ENCODE results near the gene WBP1.
"Not testable (repeated sequence)": the region's sequence is repeated elsewhere in the genome, so short reads cannot be mapped to it uniquely, and the experiment has no call there.

Gene WBP1

DNA sequence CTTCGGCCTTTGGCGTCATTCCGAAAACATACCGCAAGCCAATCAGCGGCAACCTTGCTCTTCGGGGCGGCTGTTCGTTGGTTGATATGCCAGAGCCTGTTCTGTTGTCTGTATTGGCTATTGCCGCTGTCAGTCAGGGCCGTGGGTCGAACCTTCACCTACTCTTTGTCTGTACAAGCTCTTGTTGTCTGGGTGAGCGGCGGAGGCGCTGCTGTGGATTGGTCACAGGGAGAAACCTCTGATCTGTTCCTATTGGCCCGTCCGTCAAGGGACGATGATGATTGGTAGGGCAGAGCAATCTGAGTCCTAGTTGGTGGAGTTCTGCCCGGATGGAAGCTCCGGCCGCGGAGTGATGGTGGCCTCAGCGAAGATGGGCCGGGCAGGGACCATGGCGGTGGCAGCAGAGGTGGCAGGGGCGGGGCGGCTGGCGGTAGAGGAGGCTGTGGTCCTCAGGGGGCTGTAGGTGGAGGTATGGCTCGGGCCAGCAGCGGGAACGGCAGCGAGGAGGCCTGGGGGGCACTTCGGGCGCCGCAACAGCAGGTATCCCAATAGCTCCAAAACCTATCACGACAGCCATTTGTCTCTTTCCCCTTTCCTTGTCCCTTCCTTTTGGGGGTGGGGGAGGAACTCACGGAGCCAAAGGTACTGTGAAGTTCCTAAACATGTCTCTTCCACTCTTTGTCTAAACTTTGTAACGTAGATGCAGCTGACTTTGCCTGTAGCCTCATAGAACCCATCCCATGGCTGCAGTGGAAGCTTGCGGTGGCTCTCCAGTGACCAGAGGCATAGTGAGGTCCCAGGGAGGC lies at the start of gene WBP1:
Gene WBP1, plus strand, starts transcription at position 307 of the 806 bp plus-strand sequence. Its CDS starts 165 bp downstream, at position 472.
- DNase-seq (ENCODE audit: low read depth): peak; percentile 97

DNA sequence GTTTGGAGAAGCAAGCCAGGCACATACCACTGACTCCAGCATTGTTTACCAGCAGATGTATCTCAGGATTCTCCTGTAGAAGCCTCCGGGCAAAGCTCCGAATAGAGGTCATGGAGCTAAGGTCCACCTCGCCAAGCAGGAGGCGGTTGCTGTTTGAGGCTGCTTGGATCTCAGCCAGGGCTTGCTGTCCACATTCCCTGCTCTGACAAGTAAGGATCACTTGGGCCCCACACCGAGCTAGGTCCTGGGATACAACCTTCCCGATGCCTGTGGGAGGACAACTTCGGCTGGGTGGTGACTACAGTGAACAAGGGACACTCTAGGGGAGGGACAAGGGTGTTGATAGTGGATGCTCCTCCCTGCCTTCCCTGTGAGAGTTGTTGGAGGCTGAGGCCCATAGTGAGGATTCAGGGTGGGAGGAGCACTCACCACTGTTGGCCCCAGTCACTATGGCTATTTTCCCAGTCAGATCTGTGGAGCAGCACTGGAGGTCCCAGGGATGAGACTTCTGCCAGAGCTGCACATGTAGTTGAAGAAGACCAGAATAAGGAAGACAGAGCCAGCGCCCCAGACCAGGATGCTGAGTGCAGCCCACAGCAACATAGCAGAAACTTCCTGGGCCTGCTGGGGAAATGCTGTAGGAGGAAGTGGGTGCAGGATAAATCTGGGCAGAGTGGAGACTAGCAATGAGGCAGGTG lies 45.1 kb upstream of the WBP1 start:
- no peak for DNase-seq (ENCODE audit: low read depth)

DNA sequence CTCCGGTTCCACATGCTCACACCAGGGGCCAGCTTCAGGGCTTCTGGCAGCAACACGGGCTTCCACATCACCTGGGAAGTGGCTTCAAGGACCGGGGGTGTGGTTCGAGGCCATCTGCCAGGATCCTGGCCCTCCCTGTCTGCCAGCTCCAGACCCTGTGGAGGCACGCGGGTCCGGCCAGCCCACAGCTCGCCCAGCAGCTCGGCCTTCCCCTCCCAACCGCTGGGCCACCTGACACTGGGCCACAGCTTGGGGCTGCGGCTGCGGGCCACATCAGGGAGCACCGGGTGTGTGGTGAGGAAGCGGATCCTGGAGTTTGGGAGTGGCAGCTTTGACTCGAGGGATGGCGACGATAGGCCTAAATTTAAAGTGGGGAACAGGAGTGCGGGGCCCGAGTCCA lies 43.8 kb upstream of the WBP1 start:
- no peak for DNase-seq (ENCODE audit: low read depth)

DNA sequence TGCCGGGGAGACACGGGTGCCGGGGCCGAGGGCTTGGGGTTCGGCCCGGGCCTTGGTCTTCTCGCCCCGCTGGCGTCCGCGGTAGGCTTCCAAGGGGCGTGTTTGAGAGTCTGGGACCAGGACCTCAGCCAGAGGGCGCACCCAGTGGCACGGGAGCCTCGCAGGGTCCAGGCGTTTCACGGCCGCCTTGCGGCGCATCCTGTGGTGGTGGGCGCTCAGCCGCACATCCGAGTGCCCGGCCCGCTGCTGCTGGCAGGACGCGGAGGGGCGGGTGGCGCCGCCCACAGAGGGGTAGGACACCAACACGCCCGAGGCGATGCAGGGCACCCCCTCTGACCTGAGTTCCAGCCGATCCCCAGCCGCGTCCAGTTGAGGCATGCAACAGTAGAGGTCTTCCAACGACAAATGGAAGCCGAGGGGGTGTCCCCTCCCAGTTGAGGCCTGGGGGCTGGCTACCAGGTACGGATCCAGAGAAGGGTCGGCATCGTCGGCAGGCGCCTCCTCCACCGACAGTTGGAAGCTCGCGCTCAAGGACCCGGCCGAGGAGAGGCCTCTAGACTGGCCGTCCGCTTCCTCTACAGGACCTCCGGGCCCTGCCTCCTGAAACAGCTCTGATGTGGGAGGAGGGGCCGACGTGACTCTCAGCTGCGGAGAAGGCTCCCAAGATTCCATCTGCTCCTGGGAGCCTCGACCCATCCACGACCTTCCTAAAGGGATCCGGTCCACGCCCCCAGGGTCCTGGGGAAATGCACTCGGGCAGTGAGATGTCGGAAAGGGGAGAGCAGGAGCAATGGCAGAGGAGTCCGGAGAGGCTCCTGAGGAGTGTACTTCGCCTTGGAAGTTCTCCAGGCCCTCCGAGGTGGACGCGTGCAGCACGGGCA lies 43.1 kb upstream of the WBP1 start:
- no peak for DNase-seq (ENCODE audit: low read depth)

DNA sequence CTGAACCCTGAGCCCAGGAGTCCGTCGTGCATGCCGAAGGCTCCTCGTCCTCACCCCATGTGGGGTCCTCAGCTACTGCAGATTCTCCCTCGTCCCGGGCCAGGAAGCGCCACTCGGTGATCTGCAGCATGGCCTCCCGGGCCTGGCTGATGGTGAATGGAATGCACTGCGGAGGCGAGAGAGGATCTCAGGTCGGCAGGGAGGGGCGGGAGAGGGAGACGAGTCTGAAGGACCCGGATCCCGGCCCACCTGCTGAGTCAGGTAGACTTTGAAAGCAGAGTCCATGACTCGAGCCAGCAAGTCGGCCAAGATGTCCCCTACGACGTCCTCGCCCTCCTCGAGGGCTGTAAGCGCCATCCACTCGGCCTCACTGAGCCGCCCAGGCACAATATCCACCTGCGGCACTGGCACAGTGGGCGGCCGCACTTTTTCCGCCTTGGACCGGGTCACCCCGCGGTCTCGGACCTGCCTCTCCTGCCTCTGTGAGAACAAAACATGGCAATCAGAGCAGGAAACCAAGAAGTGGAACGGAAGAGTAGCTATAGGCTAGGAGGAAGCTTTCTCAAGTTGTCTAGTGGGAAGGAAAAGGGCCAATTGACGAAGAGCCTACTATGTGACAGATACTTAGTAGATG lies 42.4 kb upstream of the WBP1 start:
- DNase-seq (ENCODE audit: low read depth): no peak

DNA sequence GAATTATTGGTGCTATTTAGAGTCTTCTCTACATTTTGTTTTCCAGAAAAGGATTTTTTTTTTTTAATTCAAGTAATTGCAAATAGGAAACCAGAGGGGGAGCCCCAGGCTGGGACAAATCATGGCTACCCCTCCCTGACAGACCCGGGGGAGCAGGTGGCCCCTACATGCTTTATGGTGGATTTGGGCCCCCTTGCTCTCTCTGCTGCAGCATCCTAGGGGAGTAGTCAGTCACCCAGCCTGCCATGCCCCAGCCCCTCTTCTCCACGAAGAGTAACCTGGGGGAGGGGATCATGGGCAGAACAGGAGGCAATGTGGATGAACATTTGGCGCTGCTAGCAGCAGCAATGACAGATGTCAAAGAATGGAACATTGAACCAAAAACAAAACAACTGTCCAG lies 41.5 kb upstream of the WBP1 start:
- DNase-seq (ENCODE audit: low read depth): no peak

DNA sequence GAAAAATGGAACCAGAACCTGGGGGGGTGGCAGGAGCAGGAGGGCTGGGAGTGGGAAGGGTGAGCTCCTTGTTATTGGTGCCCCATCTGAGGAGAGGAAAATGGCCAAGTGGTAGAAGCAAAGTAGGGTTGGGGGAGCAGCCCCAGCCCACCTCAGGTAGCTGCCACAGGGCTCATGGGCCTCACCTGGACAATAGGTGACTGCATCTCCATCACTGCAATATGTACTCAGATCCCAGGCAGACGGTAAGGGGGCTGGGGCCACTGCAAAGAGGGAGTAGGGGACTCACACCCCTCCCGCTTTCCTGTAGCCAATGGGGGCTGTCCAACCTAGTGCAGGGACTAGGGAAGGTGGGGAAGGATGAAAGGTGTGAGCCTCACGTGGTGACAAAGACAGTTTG lies 41.0 kb upstream of the WBP1 start:
- no peak for DNase-seq (ENCODE audit: low read depth)

DNA sequence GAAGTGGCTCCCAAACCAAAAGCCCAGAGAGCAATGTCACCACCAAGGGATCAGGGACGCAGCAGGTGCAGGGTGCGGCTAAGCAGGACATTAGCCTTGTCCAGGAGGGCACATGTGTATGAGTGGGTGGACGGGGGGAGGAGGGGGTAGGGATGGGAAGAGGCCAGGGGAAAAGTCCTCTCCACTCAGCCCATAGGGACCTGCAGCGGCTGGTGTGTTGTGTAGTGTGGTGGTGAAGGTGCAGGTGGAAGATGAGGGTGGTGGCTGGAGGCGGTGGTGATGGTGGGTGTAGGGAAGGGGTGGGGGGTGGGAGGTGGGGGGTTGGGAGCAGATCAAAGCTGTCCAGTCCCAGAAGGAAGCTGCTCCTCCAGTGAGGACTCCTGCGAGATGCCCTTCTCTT lies 40.5 kb upstream of the WBP1 start:
- DNase-seq (ENCODE audit: low read depth): no peak

DNA sequence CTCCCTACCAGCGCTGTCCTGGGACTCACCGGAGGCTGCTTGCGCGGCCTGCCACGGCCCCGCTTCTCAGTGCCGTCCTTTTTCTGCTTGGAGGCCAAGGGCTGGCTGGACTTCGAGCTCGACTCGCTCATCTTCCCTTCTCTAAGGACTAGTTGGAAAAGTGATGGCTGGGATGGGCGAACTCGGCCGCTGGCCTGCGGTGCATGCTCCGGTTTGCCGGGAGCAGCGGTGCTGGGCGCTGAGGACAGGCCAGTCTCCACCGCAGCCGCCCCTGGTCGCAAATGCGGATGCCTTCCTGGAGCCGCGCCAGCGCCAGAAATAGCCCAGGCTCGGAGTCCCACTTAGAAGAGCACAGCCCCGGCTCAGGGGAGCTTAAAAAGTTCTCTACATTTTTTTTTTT lies 39.9 kb upstream of the WBP1 start:
- DNase-seq (ENCODE audit: low read depth): no peak

DNA sequence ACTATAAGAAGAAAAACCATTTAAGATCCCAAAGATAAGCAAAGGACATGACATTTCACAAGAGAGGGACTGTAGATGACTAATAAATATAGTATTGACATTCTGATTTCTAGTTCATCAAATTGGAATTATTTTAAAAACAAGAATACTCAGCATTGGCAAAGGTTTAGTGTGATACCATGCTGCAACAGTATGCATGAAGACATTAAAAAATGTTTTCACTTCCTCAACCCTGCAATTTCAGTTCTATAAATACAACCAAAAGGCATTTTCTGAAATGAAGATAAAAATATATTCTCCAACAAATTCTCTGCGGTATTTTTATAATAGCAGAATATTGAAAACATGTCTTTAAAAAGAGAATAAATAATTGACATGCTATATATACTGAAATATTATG lies 38.9 kb upstream of the WBP1 start:
- DNase-seq (ENCODE audit: low read depth): no peak

DNA sequence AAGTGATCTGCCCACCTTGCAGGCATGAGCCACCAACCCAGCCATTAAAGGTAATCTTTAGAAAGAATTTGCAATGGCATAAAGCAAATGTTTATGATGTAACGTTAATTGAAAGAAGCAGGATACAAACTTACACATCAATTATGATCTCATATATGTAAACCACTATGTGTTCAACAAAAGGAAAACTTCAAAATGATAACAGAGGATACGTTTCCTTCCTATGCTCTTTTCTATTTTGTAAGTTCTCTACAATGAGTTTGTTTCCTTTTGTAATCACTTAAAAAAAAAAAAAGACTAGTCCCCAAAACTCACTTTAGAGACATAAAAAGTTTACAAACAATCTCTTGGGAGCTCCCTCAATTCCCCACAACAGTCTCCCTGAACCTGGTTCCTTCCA lies 38.2 kb upstream of the WBP1 start:
- no peak for DNase-seq (ENCODE audit: low read depth)

DNA sequence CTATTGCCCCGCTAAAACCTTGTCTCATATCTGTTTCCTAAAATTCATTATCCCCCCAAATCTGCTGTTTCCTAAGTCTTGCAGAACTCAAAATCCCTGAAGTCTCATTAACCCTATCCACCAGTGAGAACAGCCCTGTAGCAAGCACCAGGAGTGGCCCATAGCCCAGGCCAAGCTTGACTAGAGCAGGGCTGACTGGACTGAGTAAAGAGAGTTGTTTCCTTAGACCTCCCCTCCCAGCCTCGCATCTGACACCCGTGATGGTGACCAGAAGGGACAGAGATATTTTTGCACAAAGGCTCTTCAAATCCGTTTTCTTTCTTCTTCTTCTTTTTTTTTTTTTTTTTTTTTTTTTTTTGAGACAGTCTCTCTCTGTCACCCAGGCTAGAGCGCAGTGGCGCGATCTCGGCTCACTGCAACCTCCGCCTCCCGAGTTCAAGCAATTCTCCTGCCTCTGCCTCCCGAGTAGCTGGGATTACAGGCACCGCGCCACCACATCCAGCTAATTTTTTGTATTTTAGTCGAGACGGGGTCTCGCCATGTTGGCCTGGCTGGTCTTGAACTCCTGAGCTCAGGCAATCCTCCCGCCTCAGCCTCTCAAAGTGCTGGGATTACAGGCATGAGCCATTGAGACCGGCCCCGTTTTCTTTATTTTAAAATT lies 37.7 kb upstream of the WBP1 start:
- not testable (repeated sequence) for DNase-seq (ENCODE audit: low read depth)

DNA sequence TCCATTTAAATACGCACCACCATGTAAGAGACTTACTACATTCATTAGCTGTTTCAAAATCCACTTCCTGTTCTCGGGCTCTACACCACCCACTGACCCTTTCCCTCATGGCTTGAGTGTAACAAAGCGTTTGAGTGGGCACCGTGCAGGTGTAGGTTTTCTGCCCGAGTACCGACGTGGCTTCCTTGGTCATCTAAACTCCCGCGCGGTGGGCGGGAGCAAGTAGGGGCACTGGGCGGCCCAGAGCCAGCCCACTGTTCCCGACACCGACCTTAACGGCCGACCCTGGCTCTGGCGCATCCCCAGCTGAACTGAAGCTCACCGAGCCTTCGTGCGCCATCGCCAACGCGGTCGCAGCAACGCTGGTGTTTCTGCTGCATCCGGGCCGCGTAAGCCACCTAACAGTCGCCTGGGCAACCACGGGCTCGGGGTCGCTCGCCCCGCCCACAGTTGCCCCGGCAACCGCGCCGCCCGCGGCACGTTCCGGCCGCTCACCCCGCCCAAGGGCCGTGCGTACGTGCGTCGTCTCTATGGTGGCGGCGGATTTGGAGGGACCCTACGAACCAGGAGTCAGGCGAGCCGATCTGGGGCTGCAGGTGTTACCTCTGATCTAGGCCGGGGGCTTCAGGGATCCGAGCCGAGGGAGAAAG lies 36.9 kb upstream of the WBP1 start, which contains the start of the genes C2orf81 and WDR54:
Gene C2orf81, minus strand, starts transcription at position 399 of the 650 bp plus-strand sequence. Its CDS starts 59 bp downstream, at position 340.
Gene WDR54, plus strand, starts transcription at position 510 of the 650 bp plus-strand sequence. CDS start 424 bp downstream, outside the sequence.
- DNase-seq (ENCODE audit: low read depth): peak; percentile 77

DNA sequence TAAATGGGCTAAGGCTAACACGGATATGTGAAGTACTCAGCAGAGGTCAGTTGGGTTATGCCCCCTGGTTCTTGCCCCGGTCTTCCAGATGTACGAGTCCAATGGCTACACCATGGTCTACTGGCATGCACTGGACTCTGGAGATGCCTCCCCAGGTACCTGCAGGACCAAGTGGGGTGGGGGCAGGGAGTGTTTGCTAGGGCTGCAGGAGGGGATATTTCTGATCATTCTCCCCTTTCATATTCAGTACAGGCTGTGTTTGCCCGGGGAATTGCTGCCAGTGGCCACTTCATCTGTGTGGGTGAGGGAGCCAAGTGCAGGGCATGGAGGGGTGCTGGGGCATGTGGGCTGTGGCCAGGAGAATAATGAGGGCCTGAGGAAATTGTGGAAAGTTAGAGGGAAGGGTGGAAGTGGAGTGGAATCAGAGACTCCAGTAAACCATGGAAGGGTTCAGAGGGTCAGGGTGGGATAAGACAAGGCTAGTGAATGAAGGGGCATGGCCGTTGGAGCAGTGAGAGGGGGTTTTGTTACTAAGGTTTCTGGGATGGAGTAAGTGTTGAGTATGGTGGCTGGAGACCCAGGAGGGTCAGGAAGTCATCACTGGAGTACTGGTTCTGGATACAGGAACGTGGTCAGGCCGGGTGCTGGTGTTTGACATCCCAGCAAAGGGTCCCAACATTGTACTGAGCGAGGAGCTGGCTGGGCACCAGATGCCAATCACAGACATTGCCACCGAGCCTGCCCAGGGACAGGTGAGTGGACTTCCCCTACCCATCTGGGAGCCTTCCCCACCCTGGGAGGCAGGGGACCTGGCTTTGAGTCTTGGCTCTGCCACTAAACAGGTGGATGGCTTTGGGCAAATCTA lies 34.8 kb upstream of the WBP1 start:
- no peak for DNase-seq (ENCODE audit: low read depth)

DNA sequence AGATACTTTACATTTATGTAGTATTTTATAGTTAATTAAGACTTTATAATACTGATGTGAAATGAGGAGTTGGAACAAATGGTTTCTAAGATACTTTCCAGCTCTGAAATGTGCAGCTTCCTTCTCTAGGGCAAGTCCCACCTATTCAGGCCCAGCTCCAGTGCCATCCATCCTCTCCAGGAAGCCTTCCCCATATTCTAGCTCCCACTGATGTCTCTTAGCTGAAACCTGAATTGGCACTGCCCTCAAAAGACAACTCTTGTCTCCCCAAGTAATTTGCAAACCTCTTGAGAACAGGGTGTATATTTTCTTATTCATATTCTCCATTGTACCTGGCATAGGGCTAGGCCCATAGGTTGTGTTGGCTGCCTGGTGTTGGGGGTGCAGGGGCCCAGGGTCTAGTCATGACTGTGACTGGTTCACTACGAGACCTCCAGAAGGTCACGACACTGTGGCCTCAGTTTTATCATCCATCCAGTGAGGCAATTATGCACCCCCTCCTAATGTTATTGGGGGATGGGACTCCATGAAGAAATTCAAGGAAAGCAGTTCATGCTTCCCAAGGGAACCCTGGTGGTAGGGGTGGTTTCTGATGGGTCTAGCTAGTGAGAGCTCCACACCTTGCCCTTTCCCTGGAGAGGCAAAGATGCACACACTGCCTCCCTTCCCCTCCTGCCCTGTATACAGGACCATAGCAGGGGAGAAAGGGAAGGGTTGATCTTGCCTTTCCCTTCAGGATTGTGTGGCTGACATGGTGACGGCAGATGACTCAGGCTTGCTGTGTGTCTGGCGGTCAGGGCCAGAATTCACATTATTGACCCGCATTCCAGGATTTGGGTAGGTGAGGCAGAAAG lies 33.9 kb upstream of the WBP1 start:
- DNase-seq (ENCODE audit: low read depth): no peak

DNA sequence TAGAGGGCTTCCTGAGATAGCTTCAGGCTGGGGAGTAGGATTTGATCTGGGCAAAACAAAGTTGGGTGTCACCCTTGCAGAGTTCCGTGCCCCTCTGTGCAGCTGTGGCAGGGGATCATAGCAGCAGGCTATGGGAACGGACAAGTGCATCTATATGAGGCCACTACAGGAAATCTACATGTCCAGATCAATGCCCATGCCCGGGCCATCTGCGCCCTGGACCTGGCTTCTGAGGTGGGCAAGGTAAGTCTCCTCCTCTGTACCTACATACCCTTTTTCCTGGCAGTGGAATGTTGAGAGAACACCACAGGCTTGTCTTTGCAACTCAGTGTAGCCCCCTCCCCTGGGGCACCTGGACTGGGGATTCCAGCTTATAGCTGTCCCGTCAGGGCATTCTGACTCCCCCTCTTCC lies 33.2 kb upstream of the WBP1 start:
- DNase-seq (ENCODE audit: low read depth): no peak

DNA sequence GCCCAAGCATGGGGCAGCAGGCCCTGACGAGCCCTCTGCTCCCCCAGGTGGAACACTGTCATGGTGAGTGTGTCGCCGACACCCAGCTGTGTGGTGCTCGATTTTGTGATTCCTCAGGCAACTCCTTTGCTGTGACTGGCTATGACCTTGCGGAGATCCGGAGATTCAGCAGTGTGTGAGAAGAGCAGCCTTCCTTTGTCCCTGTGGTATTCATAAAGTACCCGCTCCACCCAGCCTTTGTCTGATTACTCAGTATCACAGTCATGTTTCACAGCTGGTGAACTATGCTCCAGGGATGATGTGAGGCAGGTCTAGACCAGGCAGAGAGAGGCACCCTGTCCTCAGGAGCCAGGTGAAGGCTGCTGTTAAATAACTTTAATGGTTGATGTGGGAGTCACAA lies 32.7 kb upstream of the WBP1 start:
- no peak for DNase-seq (ENCODE audit: low read depth)

DNA sequence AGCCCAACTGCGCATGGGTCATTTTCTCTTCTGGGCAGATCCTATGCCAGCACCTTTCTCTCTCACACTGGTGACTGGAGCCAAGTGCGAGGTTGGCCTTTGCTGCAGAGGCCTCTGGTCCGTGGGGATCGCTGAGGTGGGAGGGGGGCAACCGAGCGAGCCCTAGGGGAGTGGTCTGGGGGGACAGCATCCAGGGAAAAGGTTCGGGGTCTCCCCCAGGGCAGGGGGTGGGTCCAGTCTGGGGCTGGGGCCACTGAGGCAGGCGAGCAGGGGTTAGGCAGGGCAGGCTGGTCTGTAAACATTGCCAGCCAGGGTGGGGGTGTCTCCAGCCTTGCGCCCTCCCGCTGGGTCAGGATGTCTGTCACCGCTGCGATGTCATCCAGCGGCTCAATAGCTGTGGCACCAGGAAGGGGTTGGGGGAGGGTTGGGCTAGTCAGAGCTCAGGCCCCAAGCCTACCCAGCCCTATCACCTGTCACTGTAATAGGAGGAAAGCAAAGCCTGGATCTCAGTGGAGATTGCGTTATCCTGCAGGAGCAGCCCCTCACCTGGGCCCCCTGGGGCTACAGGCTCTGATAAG lies 32.0 kb upstream of the WBP1 start:
- DNase-seq (ENCODE audit: low read depth): no peak
